WTC11 (cell line): Measurements from ENCODE around the gene NPIPB13.
"Not testable (repeated sequence)": the region's sequence is repeated elsewhere in the genome, so short reads cannot be mapped to it uniquely, and the experiment has no call there.

Experiments used
- CREM ChIP-seq: sonication (generic); formaldehyde crosslinking; IDR thresholded peaks from 2 replicates; pipeline ENCODE4 v1.8.1; 2022; ENCODE audit warnings: mild to moderate bottlenecking, missing genetic modification reagents, moderate library complexity
- HMGA2 ChIP-seq: fragments of 250-450 bp; sonication (Bioruptor Pico); IDR thresholded peaks from 2 replicates; pipeline ENCODE4 v1.4.0; 2021; ENCODE audit warnings: mild to moderate bottlenecking, moderate library complexity
- IRF2 ChIP-seq: sonication (generic); formaldehyde crosslinking; IDR thresholded peaks from 2 replicates; pipeline ENCODE4 v1.8.0; 2022; ENCODE audit warnings: low read depth, missing genetic modification reagents, borderline replicate concordance
- NR3C1 ChIP-seq: sonication (generic); formaldehyde crosslinking; conservative IDR thresholded peaks from 2 replicates; pipeline ENCODE4 v1.8.1; 2023; ENCODE audit warnings: low read depth, mild to moderate bottlenecking, missing genetic modification reagents
- RELA ChIP-seq: sonication (generic); formaldehyde crosslinking; IDR thresholded peaks from 2 replicates; pipeline ENCODE4 v1.8.1; 2022; ENCODE audit warnings: missing genetic modification reagents, mild to moderate bottlenecking, borderline replicate concordance
- SMAD3 ChIP-seq: sonication (generic); formaldehyde crosslinking; IDR thresholded peaks from 2 replicates; pipeline ENCODE4 v1.8.0; 2022; ENCODE audit warnings: missing genetic modification reagents, mild to moderate bottlenecking, borderline replicate concordance
- TF ChIP-seq, protein P1 (sequence below): sonication (generic); formaldehyde crosslinking; IDR thresholded peaks from 2 replicates; pipeline ENCODE4 v1.8.0; 2022; ENCODE audit warnings: mild to moderate bottlenecking, missing genetic modification reagents
- TF ChIP-seq, protein P2 (sequence below): fragments of 200-600 bp; IDR thresholded peaks from 2 replicates; pipeline ENCODE4 v1.8.0; 2022; ENCODE audit warnings: antibody characterized with exemption
- TF ChIP-seq, protein P3 (sequence below): sonication (generic); formaldehyde crosslinking; IDR thresholded peaks from 2 replicates; pipeline ENCODE4 v1.8.0; 2023; ENCODE audit warnings: missing genetic modification reagents
- TF ChIP-seq, protein P4 (sequence below): sonication (generic); formaldehyde crosslinking; IDR thresholded peaks from 2 replicates; pipeline ENCODE4 v1.8.0; 2023; ENCODE audit warnings: missing genetic modification reagents, mild to moderate bottlenecking, borderline replicate concordance
- TF ChIP-seq, protein P5 (sequence below): sonication (generic); formaldehyde crosslinking; conservative IDR thresholded peaks from 2 replicates; pipeline ENCODE4 v1.8.1; 2022; ENCODE audit warnings: mild to moderate bottlenecking, missing genetic modification reagents
- TF ChIP-seq, protein P6 (sequence below): sonication (generic); formaldehyde crosslinking; IDR thresholded peaks from 2 replicates; pipeline ENCODE4 v1.8.1; 2022; ENCODE audit warnings: mild to moderate bottlenecking, missing genetic modification reagents, moderate library complexity, borderline replicate concordance
- TF ChIP-seq, protein P7 (sequence below): sonication (generic); formaldehyde crosslinking; IDR thresholded peaks from 2 replicates; pipeline ENCODE4 v1.8.1; 2023; ENCODE audit warnings: mild to moderate bottlenecking, missing genetic modification reagents, borderline replicate concordance

DNA sequence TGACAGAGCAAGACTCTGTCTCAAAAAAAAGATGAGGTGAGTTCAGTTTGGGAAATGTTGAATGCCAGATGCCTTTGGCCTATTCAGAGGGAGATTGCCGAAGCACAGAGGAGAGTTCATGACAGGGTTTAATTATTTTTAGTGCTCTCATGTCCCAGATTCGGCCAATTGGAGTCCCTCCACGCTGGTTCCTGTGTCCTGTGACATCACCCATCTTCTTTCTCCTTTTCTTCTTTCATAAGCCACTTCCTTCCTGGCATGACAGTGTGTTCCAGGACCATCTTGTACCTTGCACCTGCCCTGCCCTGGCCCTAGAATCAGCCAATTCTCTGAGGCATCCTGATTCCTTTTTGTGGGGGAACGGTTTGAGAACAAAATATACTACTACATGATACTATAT lies 36.9 kb downstream of the NPIPB13 start:
- TF ChIP-seq, protein P1, sequence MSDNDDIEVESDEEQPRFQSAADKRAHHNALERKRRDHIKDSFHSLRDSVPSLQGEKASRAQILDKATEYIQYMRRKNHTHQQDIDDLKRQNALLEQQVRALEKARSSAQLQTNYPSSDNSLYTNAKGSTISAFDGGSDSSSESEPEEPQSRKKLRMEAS (CRISPR knock-in tag), result not testable (repeated sequence)
- TF ChIP-seq, protein P2, sequence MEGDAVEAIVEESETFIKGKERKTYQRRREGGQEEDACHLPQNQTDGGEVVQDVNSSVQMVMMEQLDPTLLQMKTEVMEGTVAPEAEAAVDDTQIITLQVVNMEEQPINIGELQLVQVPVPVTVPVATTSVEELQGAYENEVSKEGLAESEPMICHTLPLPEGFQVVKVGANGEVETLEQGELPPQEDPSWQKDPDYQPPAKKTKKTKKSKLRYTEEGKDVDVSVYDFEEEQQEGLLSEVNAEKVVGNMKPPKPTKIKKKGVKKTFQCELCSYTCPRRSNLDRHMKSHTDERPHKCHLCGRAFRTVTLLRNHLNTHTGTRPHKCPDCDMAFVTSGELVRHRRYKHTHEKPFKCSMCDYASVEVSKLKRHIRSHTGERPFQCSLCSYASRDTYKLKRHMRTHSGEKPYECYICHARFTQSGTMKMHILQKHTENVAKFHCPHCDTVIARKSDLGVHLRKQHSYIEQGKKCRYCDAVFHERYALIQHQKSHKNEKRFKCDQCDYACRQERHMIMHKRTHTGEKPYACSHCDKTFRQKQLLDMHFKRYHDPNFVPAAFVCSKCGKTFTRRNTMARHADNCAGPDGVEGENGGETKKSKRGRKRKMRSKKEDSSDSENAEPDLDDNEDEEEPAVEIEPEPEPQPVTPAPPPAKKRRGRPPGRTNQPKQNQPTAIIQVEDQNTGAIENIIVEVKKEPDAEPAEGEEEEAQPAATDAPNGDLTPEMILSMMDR, result not testable (repeated sequence)
- TF ChIP-seq, protein P3, sequence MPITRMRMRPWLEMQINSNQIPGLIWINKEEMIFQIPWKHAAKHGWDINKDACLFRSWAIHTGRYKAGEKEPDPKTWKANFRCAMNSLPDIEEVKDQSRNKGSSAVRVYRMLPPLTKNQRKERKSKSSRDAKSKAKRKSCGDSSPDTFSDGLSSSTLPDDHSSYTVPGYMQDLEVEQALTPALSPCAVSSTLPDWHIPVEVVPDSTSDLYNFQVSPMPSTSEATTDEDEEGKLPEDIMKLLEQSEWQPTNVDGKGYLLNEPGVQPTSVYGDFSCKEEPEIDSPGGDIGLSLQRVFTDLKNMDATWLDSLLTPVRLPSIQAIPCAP (CRISPR knock-in tag), result not testable (repeated sequence)
- not testable (repeated sequence) for TF ChIP-seq RELA (CRISPR knock-in tag); CREM (CRISPR knock-in tag); SMAD3 (CRISPR knock-in tag); IRF2 (CRISPR knock-in tag); NR3C1 (CRISPR knock-in tag); HMGA2
- TF ChIP-seq, protein P4, sequence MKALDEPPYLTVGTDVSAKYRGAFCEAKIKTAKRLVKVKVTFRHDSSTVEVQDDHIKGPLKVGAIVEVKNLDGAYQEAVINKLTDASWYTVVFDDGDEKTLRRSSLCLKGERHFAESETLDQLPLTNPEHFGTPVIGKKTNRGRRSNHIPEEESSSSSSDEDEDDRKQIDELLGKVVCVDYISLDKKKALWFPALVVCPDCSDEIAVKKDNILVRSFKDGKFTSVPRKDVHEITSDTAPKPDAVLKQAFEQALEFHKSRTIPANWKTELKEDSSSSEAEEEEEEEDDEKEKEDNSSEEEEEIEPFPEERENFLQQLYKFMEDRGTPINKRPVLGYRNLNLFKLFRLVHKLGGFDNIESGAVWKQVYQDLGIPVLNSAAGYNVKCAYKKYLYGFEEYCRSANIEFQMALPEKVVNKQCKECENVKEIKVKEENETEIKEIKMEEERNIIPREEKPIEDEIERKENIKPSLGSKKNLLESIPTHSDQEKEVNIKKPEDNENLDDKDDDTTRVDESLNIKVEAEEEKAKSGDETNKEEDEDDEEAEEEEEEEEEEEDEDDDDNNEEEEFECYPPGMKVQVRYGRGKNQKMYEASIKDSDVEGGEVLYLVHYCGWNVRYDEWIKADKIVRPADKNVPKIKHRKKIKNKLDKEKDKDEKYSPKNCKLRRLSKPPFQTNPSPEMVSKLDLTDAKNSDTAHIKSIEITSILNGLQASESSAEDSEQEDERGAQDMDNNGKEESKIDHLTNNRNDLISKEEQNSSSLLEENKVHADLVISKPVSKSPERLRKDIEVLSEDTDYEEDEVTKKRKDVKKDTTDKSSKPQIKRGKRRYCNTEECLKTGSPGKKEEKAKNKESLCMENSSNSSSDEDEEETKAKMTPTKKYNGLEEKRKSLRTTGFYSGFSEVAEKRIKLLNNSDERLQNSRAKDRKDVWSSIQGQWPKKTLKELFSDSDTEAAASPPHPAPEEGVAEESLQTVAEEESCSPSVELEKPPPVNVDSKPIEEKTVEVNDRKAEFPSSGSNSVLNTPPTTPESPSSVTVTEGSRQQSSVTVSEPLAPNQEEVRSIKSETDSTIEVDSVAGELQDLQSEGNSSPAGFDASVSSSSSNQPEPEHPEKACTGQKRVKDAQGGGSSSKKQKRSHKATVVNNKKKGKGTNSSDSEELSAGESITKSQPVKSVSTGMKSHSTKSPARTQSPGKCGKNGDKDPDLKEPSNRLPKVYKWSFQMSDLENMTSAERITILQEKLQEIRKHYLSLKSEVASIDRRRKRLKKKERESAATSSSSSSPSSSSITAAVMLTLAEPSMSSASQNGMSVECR (CRISPR knock-in tag), result not testable (repeated sequence)
- TF ChIP-seq, protein P5, sequence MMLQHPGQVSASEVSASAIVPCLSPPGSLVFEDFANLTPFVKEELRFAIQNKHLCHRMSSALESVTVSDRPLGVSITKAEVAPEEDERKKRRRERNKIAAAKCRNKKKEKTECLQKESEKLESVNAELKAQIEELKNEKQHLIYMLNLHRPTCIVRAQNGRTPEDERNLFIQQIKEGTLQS (CRISPR knock-in tag), result not testable (repeated sequence)
- TF ChIP-seq, protein P6, sequence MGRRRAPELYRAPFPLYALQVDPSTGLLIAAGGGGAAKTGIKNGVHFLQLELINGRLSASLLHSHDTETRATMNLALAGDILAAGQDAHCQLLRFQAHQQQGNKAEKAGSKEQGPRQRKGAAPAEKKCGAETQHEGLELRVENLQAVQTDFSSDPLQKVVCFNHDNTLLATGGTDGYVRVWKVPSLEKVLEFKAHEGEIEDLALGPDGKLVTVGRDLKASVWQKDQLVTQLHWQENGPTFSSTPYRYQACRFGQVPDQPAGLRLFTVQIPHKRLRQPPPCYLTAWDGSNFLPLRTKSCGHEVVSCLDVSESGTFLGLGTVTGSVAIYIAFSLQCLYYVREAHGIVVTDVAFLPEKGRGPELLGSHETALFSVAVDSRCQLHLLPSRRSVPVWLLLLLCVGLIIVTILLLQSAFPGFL (CRISPR knock-in tag), result not testable (repeated sequence)
- TF ChIP-seq, protein P7, sequence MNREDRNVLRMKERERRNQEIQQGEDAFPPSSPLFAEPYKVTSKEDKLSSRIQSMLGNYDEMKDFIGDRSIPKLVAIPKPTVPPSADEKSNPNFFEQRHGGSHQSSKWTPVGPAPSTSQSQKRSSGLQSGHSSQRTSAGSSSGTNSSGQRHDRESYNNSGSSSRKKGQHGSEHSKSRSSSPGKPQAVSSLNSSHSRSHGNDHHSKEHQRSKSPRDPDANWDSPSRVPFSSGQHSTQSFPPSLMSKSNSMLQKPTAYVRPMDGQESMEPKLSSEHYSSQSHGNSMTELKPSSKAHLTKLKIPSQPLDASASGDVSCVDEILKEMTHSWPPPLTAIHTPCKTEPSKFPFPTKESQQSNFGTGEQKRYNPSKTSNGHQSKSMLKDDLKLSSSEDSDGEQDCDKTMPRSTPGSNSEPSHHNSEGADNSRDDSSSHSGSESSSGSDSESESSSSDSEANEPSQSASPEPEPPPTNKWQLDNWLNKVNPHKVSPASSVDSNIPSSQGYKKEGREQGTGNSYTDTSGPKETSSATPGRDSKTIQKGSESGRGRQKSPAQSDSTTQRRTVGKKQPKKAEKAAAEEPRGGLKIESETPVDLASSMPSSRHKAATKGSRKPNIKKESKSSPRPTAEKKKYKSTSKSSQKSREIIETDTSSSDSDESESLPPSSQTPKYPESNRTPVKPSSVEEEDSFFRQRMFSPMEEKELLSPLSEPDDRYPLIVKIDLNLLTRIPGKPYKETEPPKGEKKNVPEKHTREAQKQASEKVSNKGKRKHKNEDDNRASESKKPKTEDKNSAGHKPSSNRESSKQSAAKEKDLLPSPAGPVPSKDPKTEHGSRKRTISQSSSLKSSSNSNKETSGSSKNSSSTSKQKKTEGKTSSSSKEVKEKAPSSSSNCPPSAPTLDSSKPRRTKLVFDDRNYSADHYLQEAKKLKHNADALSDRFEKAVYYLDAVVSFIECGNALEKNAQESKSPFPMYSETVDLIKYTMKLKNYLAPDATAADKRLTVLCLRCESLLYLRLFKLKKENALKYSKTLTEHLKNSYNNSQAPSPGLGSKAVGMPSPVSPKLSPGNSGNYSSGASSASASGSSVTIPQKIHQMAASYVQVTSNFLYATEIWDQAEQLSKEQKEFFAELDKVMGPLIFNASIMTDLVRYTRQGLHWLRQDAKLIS (CRISPR knock-in tag), result not testable (repeated sequence)
